D341Med (cell line): ENCODE measurements around the gene DIO1.
A peak's percentile ranks its signal among the peaks of the same experiment; 100 is the strongest.

Experiments used
- DNase-seq: peaks from one replicate; pipeline ENCODE4 v3.0.0; 2012; ENCODE audit warnings: low spot score

DIO1 gene

GRCh38 chr1:53942127-53942957 is 48.4 kb downstream of the DIO1 start:
- DNase-seq: no peak

- no peak for DNase-seq
Measured at GRCh38 chr1:53943090-53943489, 49.1 kb downstream of the DIO1 start.

DNA sequence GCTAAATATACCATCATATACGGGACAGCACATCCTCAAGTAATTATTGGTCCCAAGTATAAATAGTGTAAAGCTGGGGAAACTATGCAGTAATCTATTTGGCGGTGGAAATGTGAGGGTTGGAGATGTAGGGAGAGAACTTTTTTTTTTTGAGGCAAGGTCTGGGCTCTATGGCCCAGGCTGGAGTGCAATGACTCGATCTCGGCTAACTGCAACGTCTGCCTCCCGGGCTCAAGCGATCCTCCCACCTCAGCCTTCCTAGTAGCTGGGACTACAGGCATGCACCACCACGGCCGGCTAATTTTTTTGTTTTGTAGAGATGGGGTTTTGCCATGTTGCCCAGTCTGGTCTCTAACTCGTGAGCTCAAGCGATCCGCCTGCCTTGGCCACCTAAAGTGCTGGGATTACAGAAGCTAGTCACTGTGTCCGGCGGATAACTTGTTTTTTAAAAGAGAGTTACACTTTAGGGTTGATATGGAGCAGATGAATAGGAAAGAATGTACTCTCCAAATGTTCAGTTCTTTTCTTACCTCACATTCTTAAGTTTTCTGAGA is 49.6 kb downstream of the DIO1 start:
- no peak for DNase-seq

DNA sequence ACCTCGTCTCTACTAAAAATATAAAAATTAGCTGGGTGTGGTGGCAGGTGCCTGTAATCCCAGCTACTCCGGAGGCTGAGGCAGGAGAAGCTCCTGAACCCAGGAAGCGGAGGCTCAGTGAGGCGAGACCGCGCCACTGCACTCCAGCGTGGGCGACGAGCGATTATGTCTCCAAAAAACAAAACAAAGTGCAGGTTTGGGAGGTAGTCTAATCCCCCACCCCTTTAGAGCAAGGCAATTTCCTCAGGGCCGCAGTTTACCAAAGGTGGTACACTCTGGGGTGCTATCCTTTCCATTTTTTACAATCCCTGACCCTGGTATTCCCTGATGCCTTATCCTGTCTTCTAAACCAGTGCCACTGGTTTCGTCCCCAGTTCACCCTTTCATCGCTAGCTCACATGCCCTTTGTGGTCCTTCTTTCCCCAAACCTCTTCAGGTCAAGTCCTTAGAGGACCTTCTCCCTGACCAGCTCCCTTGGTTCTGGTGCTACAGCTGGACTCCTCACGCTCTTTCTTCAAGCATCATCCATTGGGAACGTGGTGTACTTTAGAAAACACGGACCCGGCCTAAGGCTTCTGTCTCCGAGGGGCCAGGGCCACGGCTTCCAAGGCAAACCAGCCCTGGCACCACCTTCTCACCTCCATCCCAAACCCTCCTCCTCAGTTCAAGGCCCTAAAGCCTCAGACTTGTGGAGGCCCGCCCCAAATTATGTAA is 50.6 kb downstream of the DIO1 start:
- DNase-seq: no peak

DNA sequence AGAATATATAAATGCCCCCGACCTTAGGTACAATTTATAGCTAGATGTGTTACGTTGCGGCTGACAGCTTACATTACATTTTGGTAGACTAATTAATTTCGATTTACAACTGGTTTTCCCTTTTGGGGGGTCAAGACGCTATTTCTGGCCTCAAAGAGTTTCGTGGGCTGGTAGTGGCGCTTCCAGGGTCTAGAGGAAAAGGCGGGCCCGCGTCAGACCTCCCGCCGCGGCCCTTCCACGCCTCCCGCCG is 51.1 kb downstream of the DIO1 start:
- DNase-seq: no peak

DNA sequence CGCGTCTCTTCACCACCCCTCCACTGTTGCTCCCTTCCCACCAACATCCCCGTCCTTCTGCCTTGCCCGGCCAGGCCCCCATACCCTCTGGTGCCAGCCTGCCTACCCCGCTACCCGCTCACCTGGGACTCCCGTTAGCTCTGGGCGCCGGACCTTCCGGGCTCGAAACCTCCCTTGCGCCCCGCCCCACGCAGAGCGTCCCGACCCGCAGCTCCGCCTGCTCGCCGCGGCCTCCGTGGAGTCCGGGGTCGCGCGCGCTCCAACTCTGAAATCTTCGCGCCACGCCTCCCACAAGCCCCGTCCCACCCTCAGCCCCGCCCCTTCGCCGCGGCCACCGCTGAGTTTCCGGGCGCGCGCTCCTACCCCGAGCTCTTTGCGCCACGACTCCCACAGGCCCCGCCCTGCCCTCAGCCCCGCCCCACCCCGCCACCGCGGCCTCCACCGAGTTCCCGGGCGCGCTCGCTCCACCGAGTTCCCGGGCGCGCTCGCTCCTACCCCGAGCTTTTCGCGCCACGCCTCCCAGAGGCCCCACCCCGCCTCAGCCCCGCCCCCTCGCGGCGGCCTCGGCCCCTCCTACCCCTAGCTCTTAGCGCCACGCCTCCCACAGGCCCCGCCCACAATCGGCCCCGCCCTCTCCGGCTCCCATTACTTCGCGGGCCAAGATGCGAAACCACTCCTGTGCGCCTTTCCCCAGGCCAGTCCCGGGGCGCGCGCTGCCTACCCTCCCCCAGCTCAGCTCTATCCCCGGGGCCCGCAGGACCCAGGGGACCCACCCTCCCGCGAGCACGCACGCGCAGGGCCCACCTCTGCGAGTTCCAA is 51.7 kb downstream of the DIO1 start, which contains the start of gene IFT25:
Gene IFT25, minus strand, starts transcription at position 267 of the 819 bp plus-strand sequence. CDS start 5,617 bp downstream, outside the sequence.
- peak; percentile 94 for DNase-seq

- peak; percentile 98 for DNase-seq
Measured at GRCh38 chr1:53946252-53947171, 52.5 kb downstream of the DIO1 start, which contains the start of gene LRRC42. TSS of gene LRRC42 (plus strand) at chr1:53946350. CDS start at chr1:53952000, 5,650 bp downstream.

GRCh38 chr1:53947172-53947907 is 53.4 kb downstream of the DIO1 start:
- DNase-seq: no peak

DNA sequence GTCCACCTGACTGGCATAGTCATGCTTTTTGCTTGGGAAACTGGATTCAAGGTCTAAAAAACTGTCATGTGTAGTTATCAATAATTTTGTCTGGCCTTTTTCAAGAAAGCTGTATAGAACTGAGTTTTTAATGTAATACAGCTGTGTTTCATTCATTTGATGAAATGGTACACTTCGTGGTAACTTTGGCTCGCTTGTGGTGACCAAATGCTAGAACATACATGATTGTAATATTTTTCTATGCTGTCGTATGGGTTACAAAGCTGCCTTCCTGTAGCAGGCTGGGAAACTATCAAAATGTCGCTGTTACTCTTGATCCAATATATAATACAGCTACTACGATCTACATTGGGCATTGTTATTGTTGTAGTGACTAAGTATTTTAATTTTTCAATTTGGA is 54.3 kb downstream of the DIO1 start:
- no peak for DNase-seq

- DNase-seq: peak; percentile 57
Measured at GRCh38 chr1:53949023-53949990, 55.3 kb downstream of the DIO1 start.

DNA sequence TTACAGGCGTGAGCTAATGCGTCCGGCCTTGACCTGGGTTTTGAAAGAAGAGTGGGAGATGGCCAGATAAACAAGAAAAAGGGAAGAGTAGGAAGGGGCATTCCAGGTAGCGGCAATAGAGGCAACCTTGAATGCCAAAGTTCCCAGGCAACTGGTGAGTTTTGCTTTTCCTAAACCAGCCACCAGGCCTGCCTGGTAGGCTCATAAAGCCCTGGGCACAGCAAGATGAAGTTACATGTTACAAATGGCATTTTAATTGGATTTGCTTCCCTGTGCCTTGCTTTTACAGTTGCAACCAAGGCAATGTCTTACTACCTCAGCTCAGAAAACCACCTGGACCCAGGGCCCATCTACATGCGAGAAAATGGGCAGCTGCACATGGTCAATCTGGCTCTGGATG is 57.7 kb downstream of the DIO1 start:
- no peak for DNase-seq

- DNase-seq: no peak
Measured at GRCh38 chr1:53954128-53954527, 60.1 kb downstream of the DIO1 start.

DNA sequence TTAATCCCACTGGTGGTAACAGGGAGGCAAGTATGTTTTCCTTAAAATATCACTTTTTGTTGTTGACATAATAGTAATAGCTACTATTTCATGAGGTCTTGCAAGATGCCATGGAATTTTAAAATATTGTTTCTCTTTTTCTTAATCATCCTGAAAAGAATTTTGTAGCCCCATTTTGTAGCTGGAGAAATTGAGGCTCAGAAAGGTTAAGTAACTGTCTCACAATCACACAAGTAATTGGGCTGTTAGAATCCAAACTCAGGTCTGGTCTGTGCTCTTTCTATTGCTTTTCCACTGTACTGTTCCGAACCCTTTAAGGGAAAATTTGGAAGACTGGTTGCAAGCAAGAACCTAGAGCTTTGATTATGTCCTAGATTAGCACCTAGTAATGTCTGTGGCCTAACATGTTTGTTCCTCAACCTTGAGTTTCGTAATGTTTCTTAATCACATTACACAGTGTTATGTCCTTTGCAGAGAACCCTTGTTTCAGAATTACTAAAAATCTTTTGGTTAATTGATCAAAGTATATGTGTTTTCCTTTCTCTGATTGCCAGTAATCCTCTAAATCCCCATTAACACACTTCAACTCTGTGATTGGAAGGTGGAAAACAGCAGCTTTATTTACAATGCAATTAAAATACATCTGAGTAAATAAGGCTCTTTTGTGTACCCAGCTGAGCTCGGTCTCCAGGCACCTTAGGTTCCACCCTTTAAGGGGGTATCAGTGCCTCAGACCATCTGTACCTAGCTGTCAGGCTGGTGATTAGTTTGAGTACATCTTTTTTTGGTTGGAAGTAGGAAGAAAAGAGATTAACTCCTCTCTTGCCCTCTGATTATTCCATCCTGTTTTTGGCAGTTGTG is 62.6 kb downstream of the DIO1 start:
- peak; percentile 62 for DNase-seq

GRCh38 chr1:53957194-53957818 is 63.3 kb downstream of the DIO1 start:
- DNase-seq: peak; percentile 38

- DNase-seq: no peak
Measured at GRCh38 chr1:53959664-53960250, 65.8 kb downstream of the DIO1 start.
